ENCODE results near the gene RALGAPA2.

DNA sequence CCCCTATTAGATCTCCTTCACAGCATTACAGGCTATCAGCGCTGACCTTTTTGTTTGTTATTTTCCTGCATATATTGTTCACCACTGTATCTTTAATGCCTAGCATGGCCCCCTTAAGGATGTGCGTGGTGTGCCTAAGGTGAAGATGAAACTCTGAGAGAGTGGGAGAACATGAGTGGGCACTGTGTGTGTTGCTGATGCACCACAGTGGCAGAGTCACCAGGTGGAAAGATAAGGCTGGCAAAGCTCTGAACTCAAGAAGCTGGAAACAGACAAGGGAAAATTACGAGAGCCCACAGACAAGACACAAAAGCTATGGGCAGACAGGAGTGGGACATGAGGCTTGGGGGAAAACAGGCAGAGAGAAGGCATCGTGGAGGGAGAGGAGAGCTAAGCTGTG, 184.8 kb downstream of the RALGAPA2 start:
- no peak for TF ChIP-seq CTCF (IDR thresholded peaks at IDR 0.05)
- no peak for TF ChIP-seq POLR2A (IDR thresholded peaks at IDR 0.05)

All from testis (tissue), 2 donors.